Neural crest cell (in vitro differentiated cells): ENCODE data around the gene SPATA32. TPM values are rescaled to one million over a fixed set of nuclear protein-coding genes. Genes with fewer than 3 reads are reported as not detected.

Source experiments
- DNase-seq: peaks from one replicate; pipeline ENCODE4 v3.0.0; 2021; ENCODE audit warnings: low read depth, mixed read lengths, low spot score
- H3K27ac Mint-ChIP-seq: one replicate; pipeline ENCODE4 v1.8.0; 2021; ENCODE audit warnings: mild to moderate bottlenecking, mixed read lengths; ENCODE audit not compliant: unreplicated experiment
- H3K27me3 Mint-ChIP-seq: 2 replicates; pipeline ENCODE4 v1.8.0; 2021; ENCODE audit warnings: low read depth, mild to moderate bottlenecking, mixed read lengths
- H3K36me3 Mint-ChIP-seq: 2 replicates; pipeline ENCODE4 v1.8.0; 2021; ENCODE audit warnings: low read depth, mild to moderate bottlenecking, mixed read lengths
- H3K4me1 Mint-ChIP-seq: 2 replicates; pipeline ENCODE4 v1.8.0; 2021; ENCODE audit warnings: mixed read lengths
- H3K4me3 Mint-ChIP-seq: one replicate; pipeline ENCODE4 v1.8.0; 2021; ENCODE audit warnings: mild to moderate bottlenecking, mixed read lengths
- H3K9me3 Mint-ChIP-seq: 2 replicates; pipeline ENCODE4 v1.8.0; 2021; ENCODE audit warnings: mixed read lengths
- CTCF ChIP-seq: fragments of 200-600 bp; sonication (generic); conservative IDR thresholded peaks from 2 replicates; pipeline ENCODE4 v1.5.0; 2021; ENCODE audit warnings: antibody characterized with exemption, mild to moderate bottlenecking
- total RNA-seq: library from RNA; stranded (reverse); gene quantifications from 2 replicates; pipeline ENCODE4 v1.2.1, GENCODE V29; 2021

SPATA32 gene
- total RNA-seq, 1 donor from 2014 or later: 0.23 TPM

DNA sequence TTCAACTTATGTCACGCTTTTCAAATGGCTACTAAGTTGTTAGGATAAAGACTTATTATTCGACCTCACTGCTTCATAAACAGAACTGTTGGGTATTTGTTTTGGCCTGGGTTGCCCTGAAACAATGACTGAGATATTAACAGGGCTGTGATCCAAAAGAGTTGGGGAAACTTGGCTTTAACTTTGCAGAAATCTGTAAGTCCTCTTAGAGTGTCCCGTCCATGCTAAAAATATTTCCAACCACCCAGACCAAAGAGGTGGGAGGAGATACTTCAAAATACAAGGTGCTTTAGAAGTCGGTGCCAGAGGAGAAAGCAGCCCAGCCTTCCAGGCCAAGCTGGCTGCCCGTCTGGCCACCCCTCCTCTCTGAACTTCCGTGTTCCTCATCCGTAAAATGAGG, 16.1 kb upstream of the SPATA32 start:
- Mint-ChIP-seq H3K4me1 (peaks cover 4% of the 10 kb centered on the region), H3K9me3 (no peaks in the 10 kb centered on the region), H3K27ac (no peak overlapping the region), H3K36me3 (no peaks in the 10 kb centered on the region), H3K27me3 (no peaks in the 10 kb centered on the region), H3K4me3 (no peak overlapping the region)
- DNase-seq: no peak
- TF ChIP-seq CTCF: no peak

GRCh38 chr17:45277216-45277849, 15.4 kb upstream of the SPATA32 start:
- H3K36me3 Mint-ChIP-seq: no peaks in the 10 kb centered on the region
- peak; percentile 87 for DNase-seq
- no peaks in the 10 kb centered on the region for H3K9me3 Mint-ChIP-seq
- H3K27me3 Mint-ChIP-seq: no peaks in the 10 kb centered on the region
- H3K27ac Mint-ChIP-seq: no peak overlapping the region
- no peak overlapping the region for H3K4me3 Mint-ChIP-seq
- peaks cover 4% of the 10 kb centered on the region for H3K4me1 Mint-ChIP-seq
- peak; percentile 86 for TF ChIP-seq CTCF

DNA sequence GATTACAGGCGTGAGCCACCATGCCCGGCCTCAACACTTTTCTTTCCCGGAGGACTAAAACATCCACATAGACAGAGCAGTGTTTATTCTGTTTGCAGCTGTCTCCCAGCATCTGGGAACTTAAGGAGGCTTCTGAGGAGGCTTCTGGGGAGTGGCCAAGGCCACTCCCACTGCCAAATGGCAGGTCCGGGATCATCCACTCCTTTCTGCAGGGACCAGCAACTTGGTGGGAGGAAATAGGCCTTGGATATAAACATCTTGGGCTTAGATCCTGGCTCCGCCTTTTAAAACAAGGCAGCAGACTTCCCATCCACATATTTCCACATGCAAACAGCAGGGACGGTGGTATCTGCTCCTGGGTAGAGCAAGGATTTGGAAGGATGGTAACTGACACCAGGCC, 14.1 kb upstream of the SPATA32 start:
- Mint-ChIP-seq H3K9me3 (no peaks in the 10 kb centered on the region), H3K27me3 (no peaks in the 10 kb centered on the region), H3K4me3 (no peak overlapping the region), H3K36me3 (no peaks in the 10 kb centered on the region), H3K27ac (no peak overlapping the region), H3K4me1 (peaks cover 4% of the 10 kb centered on the region)
- no peak for DNase-seq
- no peak for TF ChIP-seq CTCF

DNA sequence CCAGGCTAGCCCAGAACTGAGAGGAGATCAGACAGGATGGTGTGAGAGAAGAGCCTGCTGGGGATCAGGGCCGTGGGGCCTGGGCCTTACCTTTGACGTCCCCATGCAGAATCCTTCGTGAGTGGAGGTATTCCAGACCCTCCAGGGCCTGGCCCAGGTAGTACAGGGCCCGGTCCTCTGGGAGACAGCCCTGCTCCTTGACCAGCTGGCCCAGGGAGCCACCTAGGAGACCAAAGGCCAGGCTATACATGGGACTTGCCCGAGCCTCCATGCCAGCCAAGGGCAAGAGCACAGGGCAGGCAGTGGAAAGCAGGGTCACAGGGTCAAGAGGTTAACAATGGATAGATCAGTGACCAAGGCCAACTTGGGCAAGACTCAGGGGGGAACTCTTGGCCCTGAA, 12.1 kb upstream of the SPATA32 start:
- H3K27ac Mint-ChIP-seq: no peak overlapping the region
- H3K9me3 Mint-ChIP-seq: no peaks in the 10 kb centered on the region
- no peaks in the 10 kb centered on the region for H3K27me3 Mint-ChIP-seq

GRCh38 chr17:45273551-45273957, 11.7 kb upstream of the SPATA32 start:
- DNase-seq: no peak
- Mint-ChIP-seq H3K4me3 (no peak overlapping the region), H3K9me3 (no peaks in the 10 kb centered on the region), H3K27ac (no peak overlapping the region), H3K27me3 (no peaks in the 10 kb centered on the region), H3K36me3 (peaks cover 3% of the 10 kb centered on the region), H3K4me1 (peaks cover 4% of the 10 kb centered on the region)
- no peak for TF ChIP-seq CTCF

More for the DNA sequence above, 12.1 kb upstream of the SPATA32 start:
- Mint-ChIP-seq H3K4me1 (peaks cover 4% of the 10 kb centered on the region), H3K36me3 (peaks cover 3% of the 10 kb centered on the region), H3K4me3 (no peak overlapping the region)
- DNase-seq: no peak
- no peak for TF ChIP-seq CTCF
